CD4-positive, alpha-beta T cell (primary cell): Measurements from ENCODE around the gene AURKAIP1. TPM values are rescaled to one million over a fixed set of nuclear protein-coding genes. Genes with fewer than 3 reads are reported as not detected.

Experiments
- ATAC-seq: fragments of 200-7000 bp; cut with Tn5 transposase; one replicate; pipeline ENCODE4 v1.10.0; 2022; ENCODE audit warnings: mild to moderate bottlenecking; ENCODE audit not compliant: poor library complexity
- CTCF ChIA-PET: fragments of 350-600 bp; sonication (Branson Sonifier 250); formaldehyde crosslinking; loops from one replicate; lab custom pipeline; 2021; ENCODE audit warnings: antibody characterized with exemption, inconsistent platforms; lab: Charles Lee
- POLR2A ChIA-PET: fragments of 350-600 bp; sonication (Branson Sonifier 250); formaldehyde crosslinking; loops from one replicate; lab custom pipeline; 2021; ENCODE audit warnings: antibody characterized with exemption, inconsistent platforms; lab: Charles Lee
- DNase-seq, 14 experiments: peaks; one replicate each; pipeline ENCODE4 v3.0.0-alpha.2; 2013 to 2020; ENCODE audit warnings: mixed read lengths in 2 of 14
- H3K27ac ChIP-seq, 2 donors: one replicate each; pipeline versions ENCODE4 v1.5.1 to v1.7.0; 2013; ENCODE audit warnings: low read length in 2 of 2, low read depth in 1 of 2, mild to moderate bottlenecking in 1 of 2
- H3K27me3 ChIP-seq, 2 experiments: 1 replicate in 1 of 2; 2 replicates in 1 of 2; pipeline versions ENCODE4 v1.6.1 to v1.7.0; 2013; ENCODE audit warnings: low read length in 2 of 2, control low read depth in 1 of 2, mild to moderate bottlenecking in 1 of 2, moderate library complexity in 1 of 2; ENCODE audit not compliant: insufficient read depth in 2 of 2, control insufficient read depth in 1 of 2
- H3K36me3 ChIP-seq: one replicate; pipeline ENCODE4 v1.6.1; 2013; ENCODE audit warnings: low read length, control low read depth; ENCODE audit not compliant: insufficient read depth
- H3K4me1 ChIP-seq: one replicate; pipeline ENCODE4 v1.6.1; 2013; ENCODE audit warnings: low read length, control low read depth; ENCODE audit not compliant: insufficient read depth
- H3K4me3 ChIP-seq: one replicate; pipeline ENCODE4 v1.5.1; 2013; ENCODE audit warnings: mild to moderate bottlenecking, low read length, moderate library complexity
- H3K9me3 ChIP-seq, 2 experiments: 1 replicate in 1 of 2; 2 replicates in 1 of 2; pipeline versions ENCODE4 v1.6.1 to v1.7.0; 2013; ENCODE audit warnings: low read length in 2 of 2, mild to moderate bottlenecking in 2 of 2, control low read depth in 1 of 2, moderate library complexity in 1 of 2; ENCODE audit not compliant: control insufficient read depth in 1 of 2, insufficient read depth in 1 of 2
- H3K27ac Mint-ChIP-seq: one replicate; pipeline ENCODE4 v1.8.0; 2020; ENCODE audit warnings: mixed read lengths
- H3K27me3 Mint-ChIP-seq: one replicate; pipeline ENCODE4 v1.8.0; 2021; ENCODE audit warnings: mixed read lengths
- H3K36me3 Mint-ChIP-seq: one replicate; pipeline ENCODE4 v1.8.0; 2021; ENCODE audit warnings: low read depth, mixed read lengths
- H3K4me1 Mint-ChIP-seq: one replicate; pipeline ENCODE4 v1.8.0; 2021; ENCODE audit warnings: low read depth, mixed read lengths
- H3K4me3 Mint-ChIP-seq: one replicate; pipeline ENCODE4 v1.8.0; 2020; ENCODE audit warnings: mild to moderate bottlenecking, mixed read lengths
- H3K9me3 Mint-ChIP-seq: one replicate; pipeline ENCODE4 v1.8.0; 2020; ENCODE audit warnings: mixed read lengths
- intact Hi-C, 2 experiments: fragments of 100-400 bp; cut with DNase I in 1 of 2; cut with micrococcal nuclease in 1 of 2; formaldehyde crosslinking; loops; one replicate each; pipeline versions ENCODE4 v1.15.1 to v1.9.0; 2023 to 2025; cut with DNase I, micrococcal nuclease
- total RNA-seq, 174 experiments: library from RNA in 2 of 174; stranded (reverse) in 2 of 174; gene quantifications; one replicate each; pipeline ENCODE4 v1.2.3 and lab custom pipeline; 2021 to 2026
- TF ChIP-seq, protein P1 (sequence below): fragments of 200-600 bp; IDR thresholded peaks from one replicate; pipeline ENCODE4 v1.8.0; 2022; ENCODE audit warnings: antibody characterized with exemption, mild to moderate bottlenecking

The AURKAIP1 gene
- total RNA-seq, 2 experiments from 2014 or later = 59.2 to 64.6 TPM

- no peak for DNase-seq
- intact Hi-C loops = no loop called here
- Histone ChIP-seq H3K27me3 (no peaks in the 10 kb centered on the region), H3K27ac (no peak overlapping the region), H3K9me3 (no peaks in the 10 kb centered on the region), H3K4me3 (no peak overlapping the region), H3K36me3 (peaks cover 3% of the 10 kb centered on the region), H3K4me1 (peaks cover 32% of the 10 kb centered on the region)
- TF ChIP-seq, protein P1, sequence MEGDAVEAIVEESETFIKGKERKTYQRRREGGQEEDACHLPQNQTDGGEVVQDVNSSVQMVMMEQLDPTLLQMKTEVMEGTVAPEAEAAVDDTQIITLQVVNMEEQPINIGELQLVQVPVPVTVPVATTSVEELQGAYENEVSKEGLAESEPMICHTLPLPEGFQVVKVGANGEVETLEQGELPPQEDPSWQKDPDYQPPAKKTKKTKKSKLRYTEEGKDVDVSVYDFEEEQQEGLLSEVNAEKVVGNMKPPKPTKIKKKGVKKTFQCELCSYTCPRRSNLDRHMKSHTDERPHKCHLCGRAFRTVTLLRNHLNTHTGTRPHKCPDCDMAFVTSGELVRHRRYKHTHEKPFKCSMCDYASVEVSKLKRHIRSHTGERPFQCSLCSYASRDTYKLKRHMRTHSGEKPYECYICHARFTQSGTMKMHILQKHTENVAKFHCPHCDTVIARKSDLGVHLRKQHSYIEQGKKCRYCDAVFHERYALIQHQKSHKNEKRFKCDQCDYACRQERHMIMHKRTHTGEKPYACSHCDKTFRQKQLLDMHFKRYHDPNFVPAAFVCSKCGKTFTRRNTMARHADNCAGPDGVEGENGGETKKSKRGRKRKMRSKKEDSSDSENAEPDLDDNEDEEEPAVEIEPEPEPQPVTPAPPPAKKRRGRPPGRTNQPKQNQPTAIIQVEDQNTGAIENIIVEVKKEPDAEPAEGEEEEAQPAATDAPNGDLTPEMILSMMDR = no peak
- no peak for ATAC-seq
- CTCF ChIA-PET = no interaction called here
- POLR2A ChIA-PET = interaction anchor here (1.0 kb wide), 1 partner anchor 224 kb away, joined by 3 read pairs; no protein-coding TSS in a partner anchor
- H3K36me3 Mint-ChIP-seq = peaks cover 4% of the 10 kb centered on the region
- H3K4me1 Mint-ChIP-seq = peaks cover 16% of the 10 kb centered on the region
- H3K27ac Mint-ChIP-seq = no peak overlapping the region
- no peaks in the 10 kb centered on the region for H3K9me3 Mint-ChIP-seq
- H3K4me3 Mint-ChIP-seq = no peak overlapping the region
- H3K27me3 Mint-ChIP-seq = no peaks in the 10 kb centered on the region
Observed at GRCh38 chr1:1345860-1346500, 29.0 kb downstream of the AURKAIP1 start.

- TF ChIP-seq, protein P1 = no peak
- ChIA-PET POLR2A (no interaction called here), CTCF (no interaction called here)
- no peak overlapping the region for H3K27ac ChIP-seq
- ATAC-seq (no peak), DNase-seq (no peak)
- H3K4me1 Mint-ChIP-seq = peaks cover 16% of the 10 kb centered on the region
- no peaks in the 10 kb centered on the region for H3K9me3 Mint-ChIP-seq
- no peak overlapping the region for H3K4me3 ChIP-seq
- no peaks in the 10 kb centered on the region for H3K9me3 ChIP-seq
- H3K36me3 ChIP-seq = peaks cover 4% of the 10 kb centered on the region
- no peak overlapping the region for H3K27ac Mint-ChIP-seq
- H3K4me1 ChIP-seq = peaks cover 32% of the 10 kb centered on the region
- no peaks in the 10 kb centered on the region for H3K27me3 ChIP-seq
- H3K36me3 Mint-ChIP-seq = peaks cover 7% of the 10 kb centered on the region
- H3K27me3 Mint-ChIP-seq = no peaks in the 10 kb centered on the region
- no peak overlapping the region for H3K4me3 Mint-ChIP-seq
- intact Hi-C loops = no loop called here
Observed at GRCh38 chr1:1345384-1345783, 29.6 kb downstream of the AURKAIP1 start.

GRCh38 chr1:1344655-1345361 is 30.2 kb downstream of the AURKAIP1 start:
- TF ChIP-seq, protein P1 = no peak
- ATAC-seq = no peak
- Histone ChIP-seq H3K4me3 (no peak overlapping the region), H3K27ac (no peak overlapping the region), H3K36me3 (peaks cover 8% of the 10 kb centered on the region), H3K27me3 (no peaks in the 10 kb centered on the region), H3K9me3 (no peaks in the 10 kb centered on the region), H3K4me1 (peaks cover 32% of the 10 kb centered on the region)
- no peaks in the 10 kb centered on the region for H3K9me3 Mint-ChIP-seq
- CTCF ChIA-PET = no interaction called here
- H3K27me3 Mint-ChIP-seq = no peaks in the 10 kb centered on the region
- H3K27ac Mint-ChIP-seq = no peak overlapping the region
- POLR2A ChIA-PET = no interaction called here
- peaks cover 16% of the 10 kb centered on the region for H3K4me1 Mint-ChIP-seq
- peak in 2 of 14 experiments; percentile 19 to 60 for DNase-seq
- intact Hi-C loops = no loop called here
- H3K4me3 Mint-ChIP-seq = no peak overlapping the region
- H3K36me3 Mint-ChIP-seq = peaks cover 7% of the 10 kb centered on the region
